Body of pancreas (tissue), 4 donors: Measurements from ENCODE around the gene TENM4.
"Not testable (repeated sequence)": the region's sequence is repeated elsewhere in the genome, so short reads cannot be mapped to it uniquely, and the experiment has no call there.

Experiments used
- POLR2A ChIP-seq, 3 donors: fragments of 450-650 bp; IDR thresholded peaks; one replicate each; pipeline ENCODE4 v1.6.1; 2016; ENCODE audit warnings: antibody characterized with exemption in 3 of 3, mild to moderate bottlenecking in 2 of 3
- TF ChIP-seq, protein P1 (sequence below), 7 experiments: fragments of 450-650 bp in 4 of 7; fragments of 200-600 bp in 3 of 7; sonication (generic) in 3 of 7; IDR thresholded peaks; one replicate each; pipeline ENCODE4 v1.5.1; 2016 to 2019; ENCODE audit warnings: antibody characterized with exemption in 7 of 7

DNA sequence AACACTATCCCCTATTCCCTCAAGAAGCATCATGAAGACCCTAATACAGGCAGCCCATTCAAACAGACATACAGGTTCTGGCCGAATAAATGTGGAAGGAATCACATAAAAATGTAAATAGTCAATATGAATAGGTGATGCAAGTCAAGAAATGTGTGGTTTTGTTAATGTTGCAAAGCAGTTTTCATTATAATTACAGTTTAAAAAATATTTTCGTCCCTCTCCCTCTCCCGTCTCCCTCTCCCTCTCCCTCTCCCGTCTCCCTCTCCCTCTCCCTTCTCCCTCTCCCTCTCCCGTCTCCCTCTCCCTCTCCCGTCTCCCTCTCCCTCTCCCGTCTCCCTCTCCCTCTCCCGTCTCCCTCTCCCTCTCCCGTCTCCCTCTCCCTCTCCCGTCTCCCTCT is 250.3 kb downstream of the TENM4 start:
- TF ChIP-seq, protein P1, sequence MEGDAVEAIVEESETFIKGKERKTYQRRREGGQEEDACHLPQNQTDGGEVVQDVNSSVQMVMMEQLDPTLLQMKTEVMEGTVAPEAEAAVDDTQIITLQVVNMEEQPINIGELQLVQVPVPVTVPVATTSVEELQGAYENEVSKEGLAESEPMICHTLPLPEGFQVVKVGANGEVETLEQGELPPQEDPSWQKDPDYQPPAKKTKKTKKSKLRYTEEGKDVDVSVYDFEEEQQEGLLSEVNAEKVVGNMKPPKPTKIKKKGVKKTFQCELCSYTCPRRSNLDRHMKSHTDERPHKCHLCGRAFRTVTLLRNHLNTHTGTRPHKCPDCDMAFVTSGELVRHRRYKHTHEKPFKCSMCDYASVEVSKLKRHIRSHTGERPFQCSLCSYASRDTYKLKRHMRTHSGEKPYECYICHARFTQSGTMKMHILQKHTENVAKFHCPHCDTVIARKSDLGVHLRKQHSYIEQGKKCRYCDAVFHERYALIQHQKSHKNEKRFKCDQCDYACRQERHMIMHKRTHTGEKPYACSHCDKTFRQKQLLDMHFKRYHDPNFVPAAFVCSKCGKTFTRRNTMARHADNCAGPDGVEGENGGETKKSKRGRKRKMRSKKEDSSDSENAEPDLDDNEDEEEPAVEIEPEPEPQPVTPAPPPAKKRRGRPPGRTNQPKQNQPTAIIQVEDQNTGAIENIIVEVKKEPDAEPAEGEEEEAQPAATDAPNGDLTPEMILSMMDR (IDR thresholded peaks at IDR 0.05) = not testable (repeated sequence)
- TF ChIP-seq POLR2A (IDR thresholded peaks at IDR 0.05) = not testable (repeated sequence)
